Brain pericyte (primary cell): ENCODE results near the gene ARNT2.

Experiments
- DNase-seq: peaks from one replicate; pipeline ENCODE4 v3.0.0-alpha.2; 2012; ENCODE audit warnings: low read depth, low spot score

Gene ARNT2

DNA sequence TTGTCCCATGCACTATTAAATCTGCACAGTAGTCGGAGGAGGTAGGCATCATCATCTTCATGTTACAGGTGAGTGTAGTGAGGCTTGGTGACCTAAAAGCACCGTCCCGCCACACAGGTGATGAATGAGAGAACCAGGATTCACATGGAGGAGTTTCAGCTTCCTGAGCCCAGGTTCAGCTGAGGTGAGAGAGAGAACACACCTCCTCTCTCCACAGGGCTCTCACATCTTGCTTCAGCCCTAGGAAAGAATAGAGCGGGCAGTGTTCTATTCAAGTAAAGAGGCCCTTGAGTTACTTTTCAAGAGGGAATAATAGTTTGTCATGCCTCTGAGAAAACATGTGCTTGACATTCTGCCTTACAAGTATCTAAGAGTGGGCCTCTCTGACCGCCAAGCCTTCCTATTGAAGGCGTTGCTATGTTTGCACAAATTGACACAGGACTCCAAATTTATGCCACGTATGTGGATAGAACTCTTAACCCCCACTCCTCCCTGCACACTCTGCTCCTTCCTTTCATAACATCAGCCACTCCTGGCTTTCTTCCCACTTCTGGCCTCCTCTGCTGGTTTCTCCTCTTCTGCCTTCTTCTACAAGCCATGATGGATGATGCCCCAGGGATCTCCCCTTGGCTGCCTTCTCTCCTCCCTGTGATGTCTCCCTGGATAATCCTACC is 152.6 kb downstream of the ARNT2 start:
- no peak for DNase-seq

DNA sequence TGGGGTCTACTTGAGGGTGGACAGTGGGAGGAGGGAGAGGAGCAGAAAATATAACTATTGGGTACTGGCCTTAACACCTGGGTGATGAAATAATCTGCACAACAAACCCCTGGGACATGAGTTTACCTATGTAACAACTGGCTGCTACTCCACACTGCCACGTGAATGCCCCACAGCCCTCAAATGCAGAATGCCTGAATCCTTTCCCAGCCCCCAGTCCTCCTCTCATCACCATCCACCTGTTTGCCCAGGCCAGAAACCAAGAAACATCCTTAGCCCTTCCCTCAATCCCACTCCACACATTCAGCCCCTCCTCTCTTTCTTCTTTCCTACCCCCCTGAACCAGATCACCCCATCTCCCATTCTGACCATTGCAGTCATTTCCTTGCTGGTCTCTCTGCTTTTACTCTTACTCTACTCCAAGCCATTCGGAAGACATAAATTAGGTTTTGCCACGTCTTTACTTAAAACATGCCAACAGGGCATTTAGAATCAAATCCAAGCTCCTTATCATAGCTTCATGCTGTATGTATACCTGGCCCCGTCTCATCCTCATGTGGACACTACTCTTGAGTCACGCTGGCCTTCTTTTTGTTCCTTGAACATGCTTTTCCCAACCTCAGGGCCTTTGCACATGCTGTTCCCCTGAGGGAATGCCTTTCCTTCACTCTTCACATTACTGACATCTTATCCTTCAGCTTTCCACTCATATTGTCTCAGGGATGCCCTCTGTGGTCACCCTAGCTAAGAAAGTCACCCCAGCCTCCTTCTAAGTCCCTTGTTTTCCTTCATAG is 153.5 kb downstream of the ARNT2 start:
- DNase-seq: no peak

DNA sequence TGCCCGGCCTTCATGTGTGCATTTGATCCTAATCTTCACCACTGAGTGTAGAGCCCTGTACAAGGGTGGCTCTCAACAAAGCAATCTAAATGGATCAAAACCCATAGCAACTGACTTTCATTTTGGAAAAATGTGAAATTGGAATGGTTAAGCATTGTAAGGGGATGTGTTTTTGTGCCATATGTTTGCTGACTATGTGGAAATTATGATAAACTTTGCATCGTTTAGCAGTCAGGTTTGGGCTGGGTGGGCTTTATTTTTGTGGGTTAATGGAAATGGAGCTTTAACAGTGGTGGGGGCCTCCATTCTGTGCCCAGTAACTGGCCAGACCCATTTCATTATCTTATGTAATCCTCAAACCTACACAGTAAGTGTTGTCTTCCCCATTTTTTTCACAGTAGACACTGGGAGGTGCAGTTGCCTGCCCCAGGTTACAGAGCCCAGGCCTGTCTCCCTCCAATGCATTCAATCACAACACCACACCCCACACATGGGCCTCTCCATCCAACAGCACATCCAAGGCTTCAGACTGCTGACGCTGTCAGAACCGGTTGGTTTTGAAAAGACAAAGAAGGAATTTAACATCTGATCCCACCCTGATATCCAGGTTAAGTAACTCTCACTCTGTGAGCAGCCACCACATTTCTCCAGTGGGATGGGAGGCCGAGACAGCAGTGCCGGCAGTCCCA is 154.6 kb downstream of the ARNT2 start:
- DNase-seq: no peak

DNA sequence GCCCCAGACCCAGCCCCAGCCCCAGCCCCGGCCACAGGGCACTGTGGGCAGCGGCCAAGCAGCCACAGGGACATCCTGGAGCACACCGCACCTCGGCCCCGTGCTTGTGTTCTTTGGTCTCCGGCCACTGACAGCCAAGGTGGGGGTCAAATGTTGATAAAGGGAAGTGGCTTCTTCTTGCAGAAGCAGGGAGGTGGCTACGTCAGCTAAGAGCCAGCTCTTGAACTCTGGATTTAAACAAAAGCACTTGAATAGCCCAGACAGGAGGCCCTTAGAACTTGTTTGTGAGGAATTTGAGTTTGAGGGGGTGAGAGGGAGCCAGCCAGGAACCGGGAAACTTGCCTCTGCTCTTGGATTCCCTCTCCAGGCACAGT is 155.1 kb downstream of the ARNT2 start:
- DNase-seq: no peak

DNA sequence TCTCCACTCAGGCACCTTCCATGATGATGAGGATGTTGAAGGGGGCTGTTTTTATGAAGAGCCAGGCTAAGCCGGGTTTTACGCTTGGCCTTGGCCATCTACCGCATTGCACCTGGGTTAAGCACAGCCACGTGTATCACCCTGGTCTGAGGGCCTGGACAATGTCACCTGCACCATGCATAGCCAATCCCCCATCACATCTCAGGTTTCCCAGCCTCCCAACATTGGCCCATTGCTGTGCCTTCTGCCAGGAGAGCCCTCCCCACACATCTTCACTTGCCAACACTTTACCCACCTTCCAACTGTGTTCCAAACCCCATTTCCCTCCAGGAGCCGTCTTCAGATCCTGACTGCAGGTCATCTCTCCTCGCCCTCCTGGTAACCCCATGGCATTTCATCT is 155.6 kb downstream of the ARNT2 start:
- no peak for DNase-seq

DNA sequence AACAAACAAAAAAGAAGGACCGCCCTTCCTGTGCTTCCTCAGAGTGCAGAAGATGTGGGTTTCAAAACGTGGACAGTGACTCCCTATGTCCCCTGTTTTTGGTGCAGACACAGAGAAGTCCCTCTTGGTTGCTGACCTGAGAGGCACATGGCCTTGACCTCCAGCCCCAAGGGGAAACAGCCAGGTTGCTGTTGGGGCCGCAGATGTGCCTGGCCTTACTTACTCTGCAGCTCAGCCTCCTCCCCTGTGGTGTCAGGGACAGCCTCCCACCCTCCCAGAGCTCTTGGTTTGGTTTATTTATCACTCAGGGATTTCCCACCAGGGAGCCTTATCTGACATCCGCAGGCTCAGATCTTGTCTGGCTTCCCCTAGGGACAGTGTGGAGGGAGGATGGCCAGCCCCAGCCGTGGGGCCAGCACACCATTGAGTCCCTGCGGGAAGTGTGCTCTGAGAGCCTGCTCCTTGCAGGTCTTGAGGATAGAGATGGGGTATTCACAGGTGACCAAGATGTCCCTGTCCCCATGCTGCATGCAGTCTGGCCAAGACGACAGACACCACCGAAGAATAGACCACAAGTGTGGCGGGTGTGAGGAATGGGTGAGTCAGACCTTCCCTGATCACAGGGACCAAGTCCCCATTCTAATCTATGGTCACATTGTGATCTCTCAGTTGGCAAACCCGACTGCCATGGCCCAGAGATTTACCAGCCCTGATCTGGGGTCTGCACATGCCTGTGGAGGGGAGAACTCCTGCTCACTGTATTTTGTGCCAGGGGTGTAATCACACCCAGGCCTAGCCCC is 156.6 kb downstream of the ARNT2 start:
- DNase-seq: no peak

DNA sequence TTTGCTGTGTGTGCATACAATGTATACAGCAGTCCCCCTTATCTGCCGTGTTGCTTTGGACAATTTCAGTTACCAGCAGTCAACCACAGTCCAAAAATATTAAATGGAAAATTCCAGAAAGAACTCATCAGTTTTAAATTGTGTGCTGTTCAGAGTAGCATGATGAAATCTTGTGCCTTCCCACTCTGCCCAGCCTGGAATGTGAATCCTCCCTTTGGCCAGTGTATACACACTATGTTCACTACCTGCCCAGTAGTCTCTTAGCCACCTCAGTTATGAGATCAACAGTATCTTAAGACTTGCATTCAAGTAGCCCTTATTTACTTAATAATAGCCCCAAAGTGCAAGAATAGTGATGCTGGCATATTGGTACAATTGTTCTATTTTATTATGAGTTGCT is 157.3 kb downstream of the ARNT2 start:
- DNase-seq: no peak

DNA sequence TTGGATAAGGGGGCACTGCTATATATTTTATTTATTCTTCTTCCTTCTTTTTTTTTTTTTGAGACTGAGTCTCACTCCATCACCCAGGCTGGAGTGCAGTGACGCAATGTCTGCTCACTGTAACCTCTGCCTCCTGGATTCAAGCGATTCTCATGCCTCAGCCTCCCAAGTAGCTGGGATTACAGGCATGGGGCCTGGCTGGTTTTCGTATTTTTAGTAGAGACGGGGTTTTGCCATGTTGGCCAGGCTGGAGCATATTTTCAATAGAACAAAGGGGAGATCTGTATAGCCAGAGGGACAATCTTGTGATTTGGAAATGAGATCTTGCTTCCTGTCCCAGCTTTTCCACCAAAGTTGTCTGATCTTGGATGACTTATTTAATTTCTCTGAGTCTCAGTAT is 157.9 kb downstream of the ARNT2 start:
- DNase-seq: no peak

DNA sequence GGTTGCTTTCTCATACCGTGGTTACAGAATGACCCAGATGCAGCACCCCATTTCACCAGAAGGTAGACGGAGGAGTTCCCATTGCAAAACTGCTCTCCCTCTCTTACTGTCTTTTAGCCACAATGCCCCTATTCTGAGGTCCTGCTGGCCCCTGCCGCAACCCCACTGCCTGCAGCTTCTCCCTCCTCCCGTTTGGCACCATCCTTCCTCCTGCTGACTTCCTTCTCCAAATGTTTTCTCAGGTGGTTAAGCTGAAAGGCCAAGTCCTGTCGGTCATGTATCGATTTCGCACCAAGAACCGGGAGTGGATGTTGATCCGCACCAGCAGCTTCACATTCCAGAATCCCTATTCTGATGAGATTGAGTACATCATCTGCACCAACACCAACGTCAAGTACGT is 158.7 kb downstream of the ARNT2 start:
- DNase-seq: peak; percentile 84

DNA sequence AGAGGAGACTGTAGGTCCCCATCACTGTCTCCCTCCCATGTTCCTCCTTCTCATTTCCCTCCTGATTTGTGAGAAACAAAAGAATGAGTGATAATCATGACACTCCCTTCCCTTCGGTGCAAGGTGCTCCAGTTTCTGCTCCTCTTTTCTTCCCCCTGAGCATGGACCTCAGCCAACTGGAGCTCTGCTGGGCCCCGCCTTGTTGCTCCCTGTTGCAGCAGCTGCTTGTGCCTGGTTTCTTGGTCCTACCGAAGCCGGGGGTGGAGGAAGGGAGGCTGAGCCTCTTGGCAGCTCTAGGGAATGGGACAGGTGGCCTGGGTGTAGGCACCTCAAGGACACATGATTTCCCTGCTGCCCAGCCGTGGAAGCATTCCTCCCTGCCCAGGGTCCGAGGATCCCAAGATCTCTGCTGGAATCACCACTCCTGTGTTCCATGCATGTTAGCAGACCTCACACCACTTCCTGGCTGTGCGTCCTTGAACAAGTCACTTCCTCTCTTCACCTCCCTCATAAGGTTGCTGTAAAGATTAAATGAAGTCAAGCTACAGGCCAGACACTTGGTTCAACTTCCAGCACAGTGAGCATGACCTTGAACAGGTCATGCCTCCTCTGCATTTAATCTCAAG is 159.3 kb downstream of the ARNT2 start:
- DNase-seq: no peak

DNA sequence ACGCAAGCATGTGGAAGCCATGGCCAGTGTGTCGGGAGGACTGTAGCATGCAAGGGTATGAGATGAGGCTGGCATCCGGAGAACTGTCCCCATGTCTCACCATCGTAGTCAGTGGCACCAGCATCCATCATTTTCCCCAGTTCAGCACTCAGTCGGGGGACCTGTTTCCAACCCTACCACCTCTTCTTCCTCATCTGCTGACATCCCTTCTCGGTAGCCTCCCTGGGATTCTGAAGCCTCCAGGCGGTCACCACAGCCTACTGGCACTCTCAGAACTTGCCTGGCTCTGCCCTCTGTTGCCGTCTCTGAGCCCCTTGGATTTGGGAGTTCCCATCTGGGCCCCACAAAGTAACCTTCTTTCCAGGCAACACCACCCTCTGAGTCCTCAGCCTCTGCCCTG is 159.9 kb downstream of the ARNT2 start:
- DNase-seq: no peak

DNA sequence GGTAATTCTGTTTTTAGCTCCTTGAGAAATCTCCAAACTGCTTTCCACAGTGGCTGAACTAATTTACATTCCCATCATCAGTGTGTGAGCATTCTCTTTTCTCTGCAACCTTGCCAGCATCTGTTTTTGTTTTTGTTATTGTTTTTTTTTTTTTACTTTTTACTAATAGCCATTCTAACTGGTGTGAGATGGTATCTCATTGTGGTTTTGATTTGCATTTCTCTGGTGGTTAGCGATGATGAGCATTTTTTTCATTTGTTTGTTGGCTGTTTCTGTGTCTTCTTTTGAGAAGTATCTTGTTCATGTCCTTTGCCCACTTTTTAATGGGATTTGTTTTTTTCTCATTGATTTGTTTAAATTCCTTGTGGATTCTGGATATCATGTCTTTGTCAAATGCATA is 161.2 kb downstream of the ARNT2 start:
- DNase-seq: no peak

DNA sequence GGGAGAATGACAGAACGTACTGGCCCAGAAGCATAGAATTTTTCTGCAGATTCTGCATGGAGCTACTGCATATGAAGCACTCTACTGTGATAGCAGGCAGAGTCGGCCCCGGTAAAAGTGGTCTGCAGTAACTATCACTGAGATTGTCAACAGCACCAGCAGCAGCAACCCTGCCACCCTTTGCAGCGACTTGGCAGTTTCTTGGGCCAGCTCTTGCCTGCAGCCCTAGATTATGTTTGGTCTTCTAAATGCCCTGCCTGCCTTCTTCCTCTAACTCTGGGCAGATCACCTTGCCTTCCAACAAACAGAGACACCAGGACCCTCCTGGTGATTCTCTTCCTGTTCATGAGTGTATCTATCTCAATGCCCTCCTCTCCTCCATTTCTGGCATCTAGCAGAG is 161.8 kb downstream of the ARNT2 start:
- no peak for DNase-seq

DNA sequence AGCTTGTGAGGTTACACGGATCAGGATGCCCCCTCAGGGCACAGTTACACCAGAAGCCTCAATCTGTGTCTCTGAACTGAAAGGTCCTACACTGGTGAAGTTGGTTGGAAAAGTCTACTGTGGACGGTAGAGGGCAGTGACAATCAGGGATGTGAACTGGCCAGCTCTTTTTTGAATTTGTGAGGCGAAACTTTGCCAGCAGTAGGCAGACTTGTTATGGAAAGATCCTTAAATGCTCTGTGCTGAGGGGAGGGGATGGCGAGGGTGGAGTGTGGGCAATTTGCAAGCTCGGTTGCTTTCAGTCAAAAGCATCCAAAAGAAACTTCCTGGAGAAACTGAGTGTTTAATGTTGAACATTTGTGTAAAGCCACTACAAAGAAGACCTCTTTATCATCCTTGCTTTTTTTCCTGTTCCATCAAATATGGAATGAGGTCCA is 163.6 kb downstream of the ARNT2 start:
- DNase-seq: peak; percentile 84

DNA sequence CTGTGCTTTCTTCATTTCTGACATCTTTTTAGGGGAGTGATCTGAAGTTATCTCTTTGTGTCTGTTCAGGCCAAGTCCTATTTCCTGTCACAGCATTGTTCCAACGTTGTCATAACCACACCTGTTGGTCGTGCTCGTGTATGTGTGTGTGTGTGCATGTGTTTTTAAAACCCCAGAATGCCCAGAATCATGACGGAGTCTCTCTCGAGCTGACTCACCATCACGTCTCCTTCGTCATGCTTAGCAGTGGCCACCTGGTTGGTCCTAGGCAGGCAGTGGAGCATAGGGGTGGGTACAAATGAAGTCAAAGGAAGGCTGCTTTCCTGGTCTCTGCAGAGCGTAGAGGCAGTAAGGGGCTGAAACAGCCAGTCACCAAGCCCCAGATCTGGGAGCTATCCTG is 164.1 kb downstream of the ARNT2 start:
- DNase-seq: no peak

DNA sequence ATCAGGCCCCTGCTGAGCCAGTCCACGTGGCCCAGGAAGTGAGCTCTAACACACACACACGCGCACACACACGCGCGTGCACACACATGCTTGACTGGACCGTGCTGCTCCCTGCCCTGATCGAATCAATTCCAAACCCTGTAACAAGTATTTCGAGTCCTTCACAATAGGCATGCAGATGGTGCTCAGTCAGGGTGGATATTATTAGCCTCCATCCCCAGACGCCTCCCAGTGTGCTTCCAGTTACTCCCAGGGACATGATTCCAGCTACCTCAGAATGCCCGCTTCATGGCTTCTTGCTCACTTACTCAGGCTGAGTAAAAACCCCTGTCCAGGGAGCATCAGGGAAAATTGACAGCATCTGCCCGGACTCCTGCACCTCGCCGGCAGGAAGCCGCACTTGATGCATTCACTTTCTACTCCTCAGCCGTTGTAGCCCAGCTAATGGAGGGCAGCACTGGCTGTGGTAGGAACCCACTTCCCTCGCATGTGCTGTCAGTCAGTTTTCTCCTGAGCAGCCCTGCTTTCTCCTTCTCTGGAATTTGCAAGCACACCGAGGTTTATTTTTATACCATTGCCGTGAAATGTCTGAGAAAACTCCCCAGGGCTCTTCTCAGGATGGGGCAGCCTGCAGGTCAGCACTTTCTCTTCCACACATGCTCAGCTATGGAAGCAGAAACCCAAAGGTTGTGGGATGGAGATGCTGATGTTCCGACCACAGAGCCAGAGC is 164.9 kb downstream of the ARNT2 start:
- DNase-seq: peak; percentile 58

DNA sequence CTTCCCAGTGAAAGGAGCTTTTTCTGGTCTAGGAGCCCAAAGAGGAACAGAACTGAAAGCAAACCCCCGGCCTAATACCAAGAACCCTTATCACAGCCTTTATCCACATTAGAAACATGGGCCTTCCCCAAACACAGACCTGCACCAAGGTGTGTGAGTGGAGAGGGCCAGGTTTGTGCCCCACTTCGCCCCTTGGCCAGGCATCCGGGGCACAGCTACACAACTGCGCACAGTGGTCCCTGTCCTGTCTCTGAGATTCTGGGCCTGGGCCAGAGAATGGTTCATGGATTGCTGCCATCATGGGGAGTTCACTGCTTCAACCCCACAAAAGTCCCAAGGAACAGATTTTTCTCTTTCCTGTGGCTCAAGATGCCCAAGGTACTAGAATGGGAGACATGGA is 165.5 kb downstream of the ARNT2 start:
- DNase-seq: no peak

DNA sequence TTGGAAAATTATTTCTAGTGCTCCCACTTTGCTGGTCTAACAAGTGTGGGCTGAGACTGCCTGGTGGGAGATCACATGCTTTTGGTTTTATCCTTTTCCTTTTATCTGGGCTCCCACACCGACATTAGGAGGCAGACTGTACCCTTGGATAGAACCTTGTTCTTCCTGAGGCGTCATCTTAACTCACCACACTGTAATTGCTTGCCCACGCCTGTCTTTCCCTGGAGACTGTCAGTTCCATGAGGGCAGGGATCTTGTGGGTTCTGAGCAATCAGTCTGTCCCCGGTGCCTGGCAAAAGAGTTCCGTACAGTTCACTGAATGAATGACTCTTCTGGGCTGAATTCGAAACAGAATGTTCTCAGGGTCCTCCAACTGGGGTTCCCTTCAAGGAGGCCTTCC is 166.4 kb downstream of the ARNT2 start:
- no peak for DNase-seq

DNA sequence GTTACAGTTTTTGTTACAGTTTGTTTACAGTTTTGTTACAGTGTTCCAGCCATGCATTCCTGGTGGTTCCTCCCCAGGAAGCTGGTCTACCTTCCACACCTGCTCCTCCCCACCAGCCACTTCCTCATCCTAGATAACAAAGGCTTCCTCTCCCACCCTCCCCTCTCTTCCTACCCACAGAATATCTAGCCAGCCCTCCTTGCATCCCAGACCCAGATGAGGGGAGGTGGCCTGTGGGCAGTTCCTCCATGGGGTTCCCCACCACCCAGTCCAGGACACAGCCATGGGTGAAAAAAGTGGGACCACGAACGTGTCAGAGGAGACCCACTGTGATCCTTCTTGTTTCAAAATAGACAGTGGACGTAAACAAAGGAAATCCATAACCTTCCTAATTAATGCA is 168.2 kb downstream of the ARNT2 start:
- no peak for DNase-seq

DNA sequence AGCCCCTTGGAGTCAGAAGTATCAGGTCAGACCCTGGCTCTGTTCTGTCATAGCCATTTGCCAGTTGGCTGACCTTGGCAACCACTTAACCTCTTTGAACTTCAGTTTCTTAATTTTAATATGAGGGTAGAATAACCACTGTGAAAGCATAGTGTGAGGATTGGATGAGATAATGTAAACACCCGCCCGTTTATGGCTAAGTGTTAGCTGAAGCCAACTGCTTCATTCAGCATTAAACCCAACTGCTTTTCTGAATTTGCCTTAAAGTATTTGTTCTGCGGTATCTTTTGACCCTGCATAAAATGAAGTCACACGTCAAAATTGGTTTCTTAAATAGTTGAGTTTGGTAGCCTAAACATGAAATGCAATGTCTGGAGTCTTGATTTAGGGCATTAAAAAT is 169.4 kb downstream of the ARNT2 start:
- DNase-seq: no peak

DNA sequence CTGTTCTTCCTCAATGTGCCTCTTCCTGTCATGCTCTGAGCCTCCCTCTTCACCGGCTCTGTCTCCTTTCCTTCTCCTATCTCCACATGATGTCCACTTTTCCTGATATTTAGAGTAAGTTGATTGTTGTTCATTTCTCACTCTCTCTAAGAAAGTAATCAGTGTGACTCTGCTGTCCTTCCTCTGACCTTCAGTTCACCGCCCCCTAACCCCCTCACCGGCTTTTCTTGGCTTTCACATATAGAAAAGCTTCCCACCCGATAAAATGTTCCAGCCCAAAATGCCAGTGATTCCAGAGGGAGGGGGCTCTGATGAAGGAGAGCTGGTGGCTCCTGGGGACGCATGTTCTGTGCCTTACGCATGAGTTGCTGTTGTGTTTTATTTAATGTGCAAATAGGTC is 170.4 kb downstream of the ARNT2 start:
- DNase-seq: no peak
